HG03520 (cell line): ENCODE data around the gene MCC.
A peak's percentile ranks its signal among the peaks of the same experiment; 100 is the strongest.

Experiments
- ATAC-seq: cut with Tn5 transposase; IDR thresholded peaks from one replicate; pipeline ENCODE4 v1.9.1; 2021; ENCODE audit warnings: mild to moderate bottlenecking, moderate library complexity; ENCODE audit not compliant: unreplicated experiment

The MCC gene

DNA sequence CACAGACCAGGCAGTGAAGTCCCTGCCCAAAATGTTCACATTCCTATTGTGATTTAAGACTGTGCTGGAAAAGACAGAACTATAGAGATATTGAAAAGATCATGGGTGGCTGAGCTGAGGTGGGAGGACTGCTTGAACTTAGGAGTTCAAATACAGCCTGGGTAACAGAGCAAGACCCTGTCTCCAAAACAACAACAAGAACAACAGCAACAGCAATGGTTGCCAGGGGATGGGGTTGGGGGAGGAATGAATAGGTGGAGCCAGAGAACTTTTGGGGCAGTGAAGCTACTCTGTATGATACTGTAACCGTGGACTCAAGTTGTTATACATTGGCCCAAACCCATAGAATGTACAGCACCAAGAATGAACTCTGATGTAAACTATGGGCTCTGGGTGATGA lies 423.4 kb downstream of the MCC start:
- no peak for ATAC-seq

- ATAC-seq: no peak
Measured at GRCh38 chr5:113063927-113064326, 424.3 kb downstream of the MCC start.

DNA sequence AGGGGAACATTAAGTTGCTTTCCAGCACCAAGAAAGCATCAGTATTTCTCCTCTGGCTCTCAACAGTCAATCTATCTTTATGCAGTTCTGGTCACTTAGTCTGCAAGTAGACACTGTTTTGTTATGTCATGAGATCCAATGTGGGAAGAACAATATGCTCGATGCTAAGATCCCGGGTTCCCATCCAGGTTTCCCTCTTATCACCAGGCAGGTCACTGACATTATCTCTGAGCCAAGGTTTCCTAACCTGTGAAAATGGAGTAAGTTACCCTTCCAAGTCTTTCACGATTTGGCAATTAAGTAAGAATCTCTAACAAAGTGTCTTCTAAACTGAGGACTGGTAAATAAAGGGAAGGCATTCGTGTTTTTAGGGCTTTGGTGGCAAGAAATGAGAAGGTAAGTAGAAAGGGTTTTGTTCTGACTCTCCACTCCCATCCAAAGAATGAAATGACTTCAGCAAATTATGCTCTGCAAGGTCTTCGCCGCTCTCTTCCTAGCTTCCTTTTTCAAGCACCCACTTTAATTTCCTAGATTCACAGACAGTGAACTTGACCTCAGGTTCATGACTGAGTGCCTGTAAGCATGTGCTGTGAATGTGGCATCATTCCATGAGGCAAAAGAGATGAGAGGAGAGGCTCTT lies 425.3 kb downstream of the MCC start:
- no peak for ATAC-seq

DNA sequence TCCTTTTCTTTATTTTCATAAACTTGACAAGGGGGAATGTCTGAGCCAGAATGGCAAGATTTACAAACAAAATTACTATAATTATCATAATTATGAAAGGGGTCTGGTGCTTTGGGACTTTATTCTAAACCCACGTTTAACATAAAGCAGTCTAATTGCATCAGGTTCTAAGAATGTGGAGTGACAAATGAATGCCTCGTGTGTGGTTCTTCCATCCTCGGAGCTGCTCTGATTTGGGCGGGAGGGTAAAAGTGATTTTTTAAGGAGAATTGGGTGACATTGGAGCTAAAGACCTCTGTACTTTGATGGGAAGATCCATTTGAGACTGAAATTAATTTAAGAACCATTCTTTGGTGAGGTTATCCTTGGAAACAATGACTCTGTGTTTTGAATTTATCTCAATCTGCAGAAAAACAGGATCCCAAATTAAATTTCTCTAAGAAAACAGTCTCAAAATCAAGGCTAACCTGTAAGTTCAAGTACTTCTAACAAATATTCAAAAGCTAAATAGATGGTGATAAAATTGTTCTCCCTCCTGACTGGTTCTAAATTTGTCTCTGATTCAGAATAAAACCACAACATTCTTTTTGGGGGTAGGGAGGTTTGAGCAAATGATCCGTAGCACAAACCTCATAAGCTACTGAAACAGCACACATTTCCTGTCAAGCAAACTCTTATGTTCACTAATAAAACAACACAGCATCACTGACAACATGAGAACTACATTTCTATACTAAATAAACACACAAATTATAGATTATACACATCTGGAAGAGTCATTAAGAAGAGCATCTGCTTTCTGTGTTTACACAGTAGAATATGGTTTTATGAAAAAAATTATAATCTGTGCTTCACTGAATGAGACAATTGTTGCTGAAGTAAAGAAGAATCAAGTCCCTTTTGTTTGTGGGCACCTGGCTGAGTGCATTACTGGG lies 426.1 kb downstream of the MCC start:
- ATAC-seq: no peak

GRCh38 chr5:113060408-113061025 lies 427.7 kb downstream of the MCC start:
- ATAC-seq: no peak

DNA sequence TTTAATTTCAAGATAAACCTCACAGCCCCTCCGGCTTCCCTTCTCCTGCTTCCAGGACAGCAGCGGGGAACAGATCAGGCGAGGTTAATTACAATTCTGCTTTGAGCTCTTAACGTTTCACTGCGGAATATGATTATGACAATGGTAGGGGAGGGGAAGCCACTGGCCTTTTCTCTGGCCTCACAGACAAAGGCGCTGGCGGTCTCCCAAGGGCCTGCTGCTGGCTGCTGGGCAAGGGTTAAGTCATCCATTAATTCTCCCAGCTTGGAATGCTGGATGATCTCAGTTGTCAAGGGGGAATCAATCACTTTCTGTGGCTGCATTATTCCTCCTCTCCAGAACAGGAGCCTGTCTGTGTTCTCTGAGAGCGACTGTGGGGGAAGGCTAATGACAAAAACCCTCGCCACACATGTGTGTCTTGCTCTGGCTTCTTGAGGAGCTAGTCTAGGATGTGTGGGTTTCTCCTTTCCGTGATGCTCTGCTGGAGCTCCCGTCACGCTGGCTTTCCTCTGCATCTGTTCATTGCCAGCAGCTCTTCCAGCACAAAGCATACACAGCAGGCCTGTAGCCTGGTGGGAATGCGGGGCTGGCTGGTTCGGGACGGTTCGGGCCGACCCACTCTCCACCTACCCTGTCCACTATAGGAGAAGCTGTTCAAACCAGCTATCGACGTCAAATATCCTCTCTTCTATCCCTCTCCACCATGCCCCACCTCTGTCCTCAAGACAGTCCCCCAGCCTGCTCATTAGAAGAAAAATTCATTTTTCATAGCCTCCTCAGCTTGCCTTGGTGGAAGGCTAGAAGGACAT lies 428.8 kb downstream of the MCC start:
- ATAC-seq: no peak

DNA sequence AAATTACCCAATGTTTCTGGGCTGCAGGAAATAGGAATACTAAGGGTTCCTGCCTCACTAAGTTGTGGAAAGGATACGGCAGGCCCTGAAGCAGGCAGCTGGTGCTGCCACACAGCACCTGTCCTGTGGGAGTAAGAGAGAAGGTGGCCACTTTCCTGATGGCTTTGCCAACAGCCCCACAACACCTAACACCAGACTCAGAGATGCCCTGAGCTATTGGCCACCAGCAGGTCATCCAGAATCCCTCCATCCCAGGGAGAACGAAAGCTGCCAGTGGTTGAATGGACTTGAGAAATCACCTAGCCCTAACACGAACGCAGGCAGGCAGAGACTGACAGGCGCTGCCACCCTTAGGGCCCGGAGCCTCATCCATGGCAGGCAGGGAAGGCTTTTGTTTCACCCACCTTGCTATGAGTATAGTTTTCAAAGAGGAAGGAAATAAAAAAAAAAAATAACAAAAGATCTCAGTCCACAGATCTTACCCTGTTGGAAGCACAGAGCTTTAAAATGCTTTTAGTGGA lies 429.5 kb downstream of the MCC start:
- no peak for ATAC-seq

GRCh38 chr5:113058269-113058668 lies 430.0 kb downstream of the MCC start:
- no peak for ATAC-seq

DNA sequence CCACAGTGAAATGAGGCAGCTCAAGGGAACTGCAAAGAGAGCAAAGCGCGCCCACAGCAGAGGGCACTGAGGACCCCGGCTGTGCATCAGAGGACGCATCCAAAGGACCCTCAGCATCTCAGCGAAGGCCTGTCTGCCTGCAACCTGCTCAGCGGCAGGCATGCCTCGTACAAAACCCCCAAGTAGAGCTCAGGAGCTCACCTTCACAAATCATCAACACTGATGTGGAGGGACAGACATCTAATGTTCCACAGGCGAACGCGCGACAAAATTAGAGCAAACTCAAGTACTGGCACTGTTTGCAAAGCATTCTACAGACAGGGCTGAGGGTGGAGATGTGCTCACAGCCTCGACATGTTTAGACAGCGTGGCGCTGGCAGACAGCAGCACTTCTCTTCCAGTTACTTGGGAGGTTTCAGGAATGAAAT lies 430.7 kb downstream of the MCC start:
- ATAC-seq: no peak

- ATAC-seq: no peak
Measured at GRCh38 chr5:113056988-113057387, 431.3 kb downstream of the MCC start.

- no peak for ATAC-seq
Measured at GRCh38 chr5:113054899-113055298, 433.4 kb downstream of the MCC start.

DNA sequence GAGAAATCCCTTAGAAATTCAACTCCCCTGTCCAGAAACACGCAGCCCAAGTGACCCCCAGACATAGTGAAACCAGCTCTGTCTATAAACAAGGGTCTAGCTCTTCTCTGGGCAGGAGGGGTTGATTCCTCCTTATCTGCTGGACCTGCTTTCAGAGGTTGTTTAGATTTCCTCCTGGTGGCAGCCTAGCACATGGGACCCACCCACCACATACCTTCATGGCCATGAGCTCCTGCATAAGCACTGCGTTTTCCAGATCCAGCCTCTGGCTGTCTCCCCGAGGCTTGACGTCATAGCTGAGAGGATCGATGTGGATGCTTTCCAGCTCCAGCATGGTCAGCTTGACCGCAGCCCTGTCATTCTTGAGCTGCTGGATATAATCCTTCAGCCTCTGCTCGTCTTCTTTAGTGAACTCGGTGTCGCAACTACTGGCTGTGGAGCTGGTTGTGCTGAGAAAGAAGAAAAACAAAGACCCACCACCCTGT lies 434.7 kb downstream of the MCC start:
- ATAC-seq: no peak

DNA sequence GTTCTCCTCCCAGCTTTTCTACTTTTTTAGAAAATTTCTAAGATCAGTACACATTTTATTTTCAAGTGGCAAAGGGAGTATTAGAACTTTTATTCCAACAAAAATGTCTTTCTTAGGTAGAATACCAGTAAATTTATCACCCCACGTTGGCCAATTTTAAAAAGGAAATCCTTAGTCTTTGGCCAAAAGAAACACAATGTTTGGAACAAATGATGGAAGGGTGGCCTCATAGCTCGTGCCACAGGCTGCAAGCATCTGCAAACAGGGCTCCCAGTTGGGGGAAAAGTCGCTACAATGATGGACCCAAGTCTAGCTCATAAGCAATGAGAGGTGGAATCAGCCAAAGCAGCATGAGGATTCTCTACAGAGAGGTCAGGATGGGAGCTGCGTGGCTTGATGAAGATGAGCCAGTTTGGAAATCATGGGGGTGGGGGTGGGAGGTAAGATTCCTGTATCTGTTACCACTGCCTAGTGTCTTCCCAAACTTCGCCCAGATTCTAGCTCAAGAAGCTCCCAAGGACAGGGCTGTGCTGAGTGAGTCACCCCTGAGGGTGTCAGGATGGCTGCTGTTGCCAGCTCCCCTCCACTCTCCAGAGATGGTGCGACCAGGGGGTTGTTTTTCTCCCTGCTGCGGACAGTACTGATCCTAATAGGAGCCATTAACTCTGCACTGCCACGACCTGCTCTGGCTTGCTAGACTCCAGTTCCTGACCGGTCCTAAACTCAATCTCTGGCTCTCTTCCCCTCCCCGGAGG lies 436.0 kb downstream of the MCC start:
- ATAC-seq: no peak

DNA sequence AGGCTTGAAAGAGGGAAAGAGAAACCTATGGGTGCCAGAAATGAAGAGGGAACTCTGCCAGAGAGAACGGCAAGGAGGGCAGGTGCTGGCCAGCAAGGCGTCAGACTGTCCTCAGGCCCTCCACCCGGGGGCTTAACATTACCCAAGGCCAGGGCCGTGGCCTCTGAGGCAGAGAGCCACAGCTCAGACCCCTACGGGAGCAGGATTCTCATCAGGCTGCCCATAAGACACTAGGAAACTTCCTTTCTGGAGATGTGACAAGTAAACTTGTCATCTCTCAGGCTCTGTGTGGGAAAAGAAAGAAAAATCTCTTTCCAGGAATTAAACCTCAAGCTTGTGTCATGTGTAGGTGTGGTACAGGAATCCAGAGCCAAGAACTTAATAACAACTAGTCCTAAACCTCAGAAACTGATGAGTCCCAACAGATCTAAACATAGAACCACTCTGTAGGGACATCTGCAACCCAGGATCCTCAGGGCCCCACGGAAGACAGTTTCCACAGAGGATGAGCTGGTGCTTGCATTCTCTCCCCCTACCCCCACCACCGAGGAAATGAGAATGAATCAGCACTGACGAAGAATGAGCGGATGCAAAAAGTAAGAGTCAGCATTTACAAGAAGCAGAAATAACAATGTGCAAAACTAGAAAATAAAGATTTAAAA lies 437.4 kb downstream of the MCC start:
- ATAC-seq: no peak

DNA sequence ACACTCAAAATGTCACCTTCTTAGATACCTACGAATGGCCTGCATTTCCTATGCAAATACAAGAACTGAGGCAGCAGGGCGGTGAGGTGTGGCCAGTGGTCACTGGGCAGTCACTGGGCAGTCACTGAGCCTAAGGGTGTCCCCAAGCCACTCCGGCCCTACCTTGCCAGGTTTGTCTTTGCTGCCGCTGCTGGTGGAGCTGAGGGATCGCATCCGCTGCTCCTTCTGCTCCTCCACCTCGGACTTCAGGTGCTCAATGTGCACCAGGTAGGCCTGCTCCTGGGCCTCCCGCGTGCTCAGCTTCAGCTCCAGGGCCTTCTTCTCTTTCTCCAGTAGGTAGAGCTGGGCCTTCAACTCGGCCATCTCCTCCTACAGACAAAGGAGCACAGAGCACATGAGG lies 439.3 kb downstream of the MCC start:
- ATAC-seq: no peak

DNA sequence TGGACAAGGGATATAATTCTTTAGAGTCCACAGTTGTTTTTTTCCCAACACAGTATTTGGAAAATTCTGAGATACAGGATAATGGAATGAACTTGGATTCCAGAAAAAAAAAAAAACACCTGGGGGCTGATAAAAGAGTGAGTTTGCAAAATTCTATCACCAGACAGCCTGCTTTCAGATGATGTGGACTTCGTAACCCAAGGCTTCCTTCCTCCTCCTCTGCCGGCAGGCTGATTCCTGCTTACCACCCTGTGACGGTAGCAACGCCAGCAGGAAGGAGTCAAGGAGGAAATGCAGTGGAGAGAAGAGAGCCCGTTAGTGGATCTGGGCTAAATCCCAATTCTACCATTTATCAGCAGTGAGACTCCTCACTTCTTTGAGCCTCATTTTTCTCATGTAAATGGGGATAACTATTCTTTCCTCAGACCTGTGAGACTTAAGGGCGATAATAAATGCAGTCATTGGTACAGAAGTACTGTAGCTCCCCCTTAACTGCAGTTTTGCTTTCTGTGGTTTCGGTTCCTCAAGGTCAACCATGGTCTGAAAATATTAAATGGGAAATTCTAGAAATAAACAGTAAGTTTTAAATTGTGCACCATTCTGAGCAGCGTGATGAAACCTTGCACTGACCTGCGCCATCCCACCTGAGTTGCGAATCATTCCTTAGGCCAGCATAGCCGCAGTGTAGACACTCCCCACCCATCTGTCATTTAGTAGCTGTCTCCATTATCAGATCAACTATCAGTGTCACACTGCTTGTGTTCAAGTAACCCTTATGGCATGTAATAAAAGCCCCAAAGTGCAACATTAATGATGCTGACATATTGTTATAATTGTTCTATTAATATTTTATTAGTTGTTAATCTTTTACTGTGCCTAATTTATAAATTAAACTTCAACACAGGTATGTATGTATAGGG lies 440.3 kb downstream of the MCC start:
- peak; percentile 84 for ATAC-seq

GRCh38 chr5:113047234-113047633 lies 441.0 kb downstream of the MCC start:
- no peak for ATAC-seq

- no peak for ATAC-seq
Measured at GRCh38 chr5:113044776-113045465, 443.3 kb downstream of the MCC start.
